Occipital lobe (tissue), 2 donors: ENCODE measurements around the gene SCAP. TPM values are rescaled to one million over a fixed set of nuclear protein-coding genes. Genes with fewer than 3 reads are reported as not detected.

Experiments used
- DNase-seq: peaks from one replicate; lab custom pipeline; 2025; lab: John Stamatoyannopoulos, UW
- total RNA-seq: library from RNA; depleted of rRNA; stranded (reverse); fragments of >200 nt; gene quantifications from one replicate; pipeline ENCODE4 v1.2.3, GENCODE V29; 2014

SCAP gene
- total RNA-seq, 1 donor from 2014 or later, result 82.0 TPM

GRCh38 chr3:47414666-47415587 lies 60.8 kb downstream of the SCAP start:
- DNase-seq, result no peak

- DNase-seq, result no peak
These were observed 61.6 kb downstream of the SCAP start for GRCh38 chr3:47414161-47414564.

GRCh38 chr3:47413751-47414150 lies 62.0 kb downstream of the SCAP start:
- DNase-seq, result no peak

- DNase-seq, result no peak
These were observed 62.8 kb downstream of the SCAP start for GRCh38 chr3:47412842-47413520.

- DNase-seq, result no peak
These were observed 63.3 kb downstream of the SCAP start for GRCh38 chr3:47412453-47412756.

- DNase-seq, result no peak
These were observed 63.9 kb downstream of the SCAP start for GRCh38 chr3:47411696-47412452.

- DNase-seq, result no peak
These were observed 64.7 kb downstream of the SCAP start for GRCh38 chr3:47410801-47411646.

GRCh38 chr3:47410417-47410720 lies 65.4 kb downstream of the SCAP start:
- DNase-seq, result no peak

- DNase-seq, result no peak
These were observed 65.9 kb downstream of the SCAP start for GRCh38 chr3:47409688-47410416.

GRCh38 chr3:47409284-47409683 lies 66.5 kb downstream of the SCAP start:
- DNase-seq, result no peak

GRCh38 chr3:47408839-47409229 lies 66.9 kb downstream of the SCAP start:
- no peak for DNase-seq

- DNase-seq, result no peak
These were observed 67.6 kb downstream of the SCAP start for GRCh38 chr3:47407896-47408838.

GRCh38 chr3:47407237-47407636 lies 68.5 kb downstream of the SCAP start:
- DNase-seq, result no peak

- DNase-seq, result no peak
These were observed 69.0 kb downstream of the SCAP start for GRCh38 chr3:47406762-47407149.

- no peak for DNase-seq
These were observed 69.7 kb downstream of the SCAP start for GRCh38 chr3:47405820-47406761.

- peak; percentile 37 for DNase-seq
These were observed 70.6 kb downstream of the SCAP start for GRCh38 chr3:47404955-47405790.

GRCh38 chr3:47404431-47404876 lies 71.3 kb downstream of the SCAP start:
- DNase-seq, result no peak
